H1 (cell line): ENCODE measurements around the gene OVCA2. TPM values are rescaled to one million over a fixed set of nuclear protein-coding genes. Genes with fewer than 3 reads are reported as not detected.

Experiments used
- BCL11A ChIP-seq, 2 experiments: IDR thresholded peaks; one replicate each; pipeline ENCODE4 v1.6.1; 2011; ENCODE audit warnings: low read depth in 2 of 2, low read length in 2 of 2, mild to moderate bottlenecking in 2 of 2
- E2F6 ChIP-seq: IDR thresholded peaks from 2 replicates; pipeline ENCODE4 v1.6.1; 2012; ENCODE audit warnings: inconsistent platforms
- SIN3A ChIP-seq, 2 experiments: IDR thresholded peaks in 1 of 2; conservative IDR thresholded peaks in 1 of 2; 2 replicates each; pipeline ENCODE4 v1.6.1; 2011 to 2012; ENCODE audit warnings: low read length in 2 of 2, improper control_type of control experiment in 1 of 2, low read depth in 1 of 2, mild to moderate bottlenecking in 1 of 2
- SIRT6 ChIP-seq: IDR thresholded peaks from one replicate; pipeline ENCODE4 v1.7.1; 2012; ENCODE audit warnings: low read length, inconsistent platforms
- polyA plus RNA-seq, 7 experiments: library from polyadenylated mRNA; depleted of rRNA in 3 of 7; stranded (reverse) in 5 of 7; unstranded in 2 of 7; fragments of >200 nt in 5 of 7; fragments of 200-250 nt in 2 of 7; gene quantifications; 1 replicate in 5 of 7; 2 replicates in 1 of 7; 4 replicates in 1 of 7; pipeline versions ENCODE4 v1.2.1 to v1.2.3, GENCODE V29; 2011 to 2013; ENCODE audit warnings: missing spikeins in 2 of 7, mixed read lengths in 2 of 7
- total RNA-seq: library from RNA; stranded (reverse); fragmentation: NEBNext Ultra II Directional; extraction: Animal tissue kit (Norgen Biotek cat#: 25700); gene quantifications from 2 replicates; pipeline ENCODE4 v1.2.1, GENCODE V29; 2021

OVCA2 gene
- total and polyA plus RNA-seq, 2 of the 8 experiments (the other 6 are each of a cell fraction or from before 2014, with no cell fraction given) = 15.3 to 37.0 TPM

GRCh38 chr17:2008332-2009126, 33.3 kb upstream of the OVCA2 start (continued):
- no peak for TF ChIP-seq E2F6
- TF ChIP-seq SIN3A (conservative IDR thresholded peaks at IDR 0.05 in 1 of 2, IDR thresholded peaks at IDR 0.05 in 1 of 2; ENCODE audit: low read depth in 1 of 2, low read length in 2 of 2) = no peak
- no peak for TF ChIP-seq SIRT6
- TF ChIP-seq BCL11A (IDR thresholded peaks at IDR 0.05; ENCODE audit: low read depth in 2 of 2, low read length in 2 of 2) = no peak
- TF ChIP-seq, all 59 proteins: peak for 0
